AG10803 (cell line): ENCODE results near the gene THAP12.
A peak's percentile ranks its signal among the peaks of the same experiment; 100 is the strongest.

Experiments
- DNase-seq: peaks from one replicate; pipeline ENCODE4 v3.0.0; 2010; ENCODE audit warnings: low read depth
- H3K4me3 ChIP-seq: 2 replicates; pipeline ENCODE4 v1.5.1; 2011; ENCODE audit warnings: mild to moderate bottlenecking, low read length, control low read depth
- TF ChIP-seq, protein P1 (sequence below): conservative IDR thresholded peaks from 2 replicates; pipeline ENCODE4 v1.5.1; 2011; ENCODE audit warnings: mild to moderate bottlenecking, low read length, control low read depth, inconsistent platforms

Gene THAP12

DNA sequence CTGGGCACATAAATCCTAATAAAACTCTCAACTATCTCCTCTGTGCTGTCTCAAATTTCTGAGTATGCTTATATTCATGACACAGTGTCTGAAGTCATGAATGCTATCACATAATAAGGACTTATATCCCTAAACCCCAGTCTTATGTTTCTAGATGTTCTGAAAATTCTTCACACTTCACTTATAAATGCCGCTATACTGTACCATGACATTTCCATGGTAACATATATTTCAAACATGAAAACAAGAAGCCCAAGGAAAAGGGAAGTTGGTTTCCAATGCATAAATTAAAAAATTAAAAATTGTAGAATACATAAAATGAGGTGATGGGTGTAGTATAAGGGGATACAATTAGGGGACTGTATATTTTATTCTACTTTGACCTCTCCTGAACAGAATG lies 11.9 kb upstream of the THAP12 start:
- TF ChIP-seq, protein P1, sequence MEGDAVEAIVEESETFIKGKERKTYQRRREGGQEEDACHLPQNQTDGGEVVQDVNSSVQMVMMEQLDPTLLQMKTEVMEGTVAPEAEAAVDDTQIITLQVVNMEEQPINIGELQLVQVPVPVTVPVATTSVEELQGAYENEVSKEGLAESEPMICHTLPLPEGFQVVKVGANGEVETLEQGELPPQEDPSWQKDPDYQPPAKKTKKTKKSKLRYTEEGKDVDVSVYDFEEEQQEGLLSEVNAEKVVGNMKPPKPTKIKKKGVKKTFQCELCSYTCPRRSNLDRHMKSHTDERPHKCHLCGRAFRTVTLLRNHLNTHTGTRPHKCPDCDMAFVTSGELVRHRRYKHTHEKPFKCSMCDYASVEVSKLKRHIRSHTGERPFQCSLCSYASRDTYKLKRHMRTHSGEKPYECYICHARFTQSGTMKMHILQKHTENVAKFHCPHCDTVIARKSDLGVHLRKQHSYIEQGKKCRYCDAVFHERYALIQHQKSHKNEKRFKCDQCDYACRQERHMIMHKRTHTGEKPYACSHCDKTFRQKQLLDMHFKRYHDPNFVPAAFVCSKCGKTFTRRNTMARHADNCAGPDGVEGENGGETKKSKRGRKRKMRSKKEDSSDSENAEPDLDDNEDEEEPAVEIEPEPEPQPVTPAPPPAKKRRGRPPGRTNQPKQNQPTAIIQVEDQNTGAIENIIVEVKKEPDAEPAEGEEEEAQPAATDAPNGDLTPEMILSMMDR, result no peak
- no peak for DNase-seq
- H3K4me3 ChIP-seq, result no peak overlapping the region

DNA sequence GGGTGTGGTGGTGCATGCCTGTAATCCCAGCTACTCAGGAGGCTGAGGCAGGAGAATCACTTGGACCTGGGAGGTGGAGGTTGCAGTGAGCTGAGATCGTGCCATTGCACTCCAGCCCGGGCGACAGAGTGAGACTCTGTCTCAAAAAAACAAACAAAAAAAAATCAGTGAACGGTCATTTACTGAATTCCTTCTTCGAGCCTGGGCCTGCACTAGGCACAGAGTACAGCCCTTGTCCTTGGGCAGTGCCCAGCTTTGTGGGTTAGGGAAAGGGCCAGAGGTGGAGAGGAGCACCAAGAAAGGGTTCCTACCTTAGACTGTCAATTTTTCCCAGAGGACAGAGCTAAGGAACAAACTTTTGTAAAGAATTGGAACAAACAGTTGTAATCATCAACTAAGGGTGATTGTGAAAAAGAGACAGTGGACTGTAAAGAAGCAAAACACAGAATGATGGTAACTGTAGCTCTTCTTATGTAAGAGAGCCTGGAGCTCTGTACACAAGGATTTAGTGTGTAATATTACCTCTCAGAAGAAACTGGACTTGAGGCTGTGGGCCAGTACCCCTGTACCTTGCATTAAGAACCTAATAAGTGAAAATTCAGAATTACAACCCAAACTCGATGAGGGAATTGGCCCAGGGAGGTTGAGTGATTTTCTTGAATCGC lies 11.0 kb upstream of the THAP12 start:
- TF ChIP-seq, protein P1, result no peak

DNA sequence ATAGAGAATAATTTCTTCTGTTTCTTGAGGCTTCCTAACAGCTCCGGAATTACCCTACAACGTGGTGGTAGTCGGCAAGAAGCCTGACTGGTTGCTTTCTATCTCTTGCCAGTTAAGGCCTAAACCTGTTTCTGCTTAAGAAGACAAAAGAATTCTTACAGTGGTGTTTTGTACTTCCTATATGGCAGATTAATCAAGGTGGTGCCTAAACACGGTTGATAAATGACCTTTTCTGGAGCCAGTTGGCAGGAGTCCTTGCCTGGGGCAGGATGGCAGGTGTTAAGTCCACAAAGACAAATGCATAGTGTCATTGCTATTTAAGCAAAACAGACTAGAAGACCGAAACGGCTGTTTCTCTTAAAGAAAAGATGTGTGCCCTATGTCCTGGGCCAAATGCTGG lies 10.1 kb upstream of the THAP12 start:
- TF ChIP-seq, protein P1, result no peak
- H3K4me3 ChIP-seq, result no peak overlapping the region
- DNase-seq, result no peak

More for the DNA sequence above, 11.0 kb upstream of the THAP12 start:
- DNase-seq, result no peak
- no peak overlapping the region for H3K4me3 ChIP-seq

DNA sequence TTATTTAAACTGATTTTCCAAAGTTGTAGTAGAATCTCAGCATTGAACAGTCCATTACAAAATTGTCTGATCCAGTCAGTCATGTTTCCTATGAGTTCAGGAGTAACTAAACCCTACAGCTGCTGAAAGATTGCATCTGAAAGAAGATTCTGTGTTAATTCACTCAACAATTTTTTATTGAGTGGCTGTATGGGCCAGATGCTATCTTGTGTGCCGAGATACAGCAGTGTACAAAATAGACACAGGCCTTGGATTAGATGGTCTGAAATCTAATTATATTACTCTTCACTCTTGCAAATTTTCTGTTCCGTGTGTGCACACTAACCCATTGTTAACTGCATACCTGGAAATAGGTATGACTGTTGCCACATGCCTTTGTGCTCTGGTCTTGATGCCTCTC lies 7.5 kb upstream of the THAP12 start:
- no peak overlapping the region for H3K4me3 ChIP-seq
- TF ChIP-seq, protein P1, result no peak

DNA sequence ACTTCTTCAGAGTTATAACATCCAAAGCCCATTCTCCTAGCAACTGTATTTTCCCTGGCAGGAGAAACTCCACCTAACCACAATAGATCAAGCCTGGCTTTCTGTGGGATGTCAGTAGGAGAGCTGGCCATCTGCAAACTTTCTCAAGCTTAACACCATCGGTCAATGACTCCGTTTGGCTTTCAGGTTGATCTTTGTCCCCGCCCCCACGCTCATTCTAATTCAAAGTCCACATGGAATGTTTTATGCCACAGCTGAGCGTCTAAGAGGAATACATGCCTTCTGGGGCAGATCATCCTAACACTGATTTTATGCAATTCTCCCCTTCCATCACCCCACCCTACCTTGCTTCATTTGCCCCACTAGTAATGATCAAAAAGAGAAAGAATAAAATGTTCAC lies 5.0 kb upstream of the THAP12 start:
- no peak for DNase-seq
- H3K4me3 ChIP-seq, result no peak overlapping the region

More for the DNA sequence above, 7.5 kb upstream of the THAP12 start:
- DNase-seq, result no peak

DNA sequence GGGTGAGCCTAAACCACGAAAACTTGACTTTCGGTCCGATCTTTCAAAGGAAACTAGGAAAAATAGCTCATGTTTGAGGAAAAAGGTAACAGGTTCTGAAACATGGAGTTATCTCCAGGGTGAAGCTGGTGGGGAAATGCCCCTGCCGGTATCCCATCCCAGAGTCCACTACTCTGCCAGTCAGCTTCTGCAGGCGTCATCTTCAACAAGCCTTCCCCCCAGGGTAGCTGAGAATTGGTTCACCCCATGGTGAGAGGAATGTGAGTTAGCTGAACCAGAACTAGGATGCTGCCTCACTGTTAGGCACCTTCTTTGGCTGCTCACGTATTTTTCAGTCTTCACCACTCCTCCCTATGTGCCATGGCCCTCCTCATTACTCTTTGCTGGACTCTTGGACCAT lies 1.3 kb upstream of the THAP12 start:
- TF ChIP-seq, protein P1, result no peak
- H3K4me3 ChIP-seq, result peak overlapping the region; percentile 28
- no peak for DNase-seq

More for the DNA sequence above, 5.0 kb upstream of the THAP12 start:
- TF ChIP-seq, protein P1, result no peak

DNA sequence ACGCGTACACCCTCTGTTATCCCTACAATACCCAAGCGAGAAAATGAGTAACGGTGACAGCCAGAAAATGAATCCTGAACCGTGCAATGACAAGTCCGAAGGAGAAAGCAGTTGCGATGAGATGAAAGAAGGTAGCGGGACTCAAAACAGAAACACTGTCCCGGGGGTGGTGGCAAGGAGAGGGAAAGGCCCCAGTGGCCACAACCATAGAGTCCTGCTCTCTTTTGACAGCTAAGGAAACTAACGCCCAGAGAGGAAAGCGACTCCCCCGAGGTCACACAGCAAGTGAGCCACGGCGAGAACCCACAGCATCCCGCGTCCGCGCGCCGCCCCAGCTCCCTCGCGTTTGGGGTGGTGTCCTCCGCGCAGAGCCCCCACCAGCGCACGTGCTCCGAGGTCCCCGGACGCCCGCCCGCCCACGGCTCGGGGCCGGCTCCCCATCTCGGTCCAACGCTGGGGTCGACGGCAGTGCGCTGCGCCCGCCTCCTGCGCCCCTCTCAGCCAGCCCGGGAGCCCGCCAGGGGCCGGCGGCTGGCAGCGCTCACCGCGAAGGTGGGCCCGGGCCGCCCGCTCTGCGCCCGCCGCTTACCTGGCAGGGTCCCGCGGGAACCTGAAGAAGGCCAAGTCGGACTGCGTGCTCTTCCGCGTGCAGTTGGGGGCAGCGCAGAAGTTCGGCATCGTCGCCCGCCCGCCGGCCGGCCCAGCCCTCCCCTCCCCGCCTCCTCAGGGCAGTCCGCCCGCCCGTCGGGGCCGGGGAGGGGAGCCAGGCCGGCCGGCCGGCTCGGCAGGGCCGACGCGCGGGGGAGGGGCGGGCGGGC lies 564 bp downstream of the THAP12 start:
- DNase-seq, result peak; percentile 10
- H3K4me3 ChIP-seq, result peak overlapping the region; percentile 89
- TF ChIP-seq, protein P1, result no peak
